ENCODE measurements around the gene KDM1A.

KDM1A gene

GRCh38 chr1:23069149-23069548 lies 49.9 kb downstream of the KDM1A start:
- H3K36me3 ChIP-seq (ENCODE audit: insufficient read depth, low read length) = peaks cover 49% of the 10 kb centered on the region
- H3K9ac ChIP-seq (ENCODE audit: low read depth, low read length) = no peak overlapping the region
- no peaks in the 10 kb centered on the region for H3K4me1 ChIP-seq (ENCODE audit: insufficient read depth, low read length)
- no peaks in the 10 kb centered on the region for H3K9me3 ChIP-seq (ENCODE audit: control insufficient read depth, insufficient read depth, low read length)

DNA sequence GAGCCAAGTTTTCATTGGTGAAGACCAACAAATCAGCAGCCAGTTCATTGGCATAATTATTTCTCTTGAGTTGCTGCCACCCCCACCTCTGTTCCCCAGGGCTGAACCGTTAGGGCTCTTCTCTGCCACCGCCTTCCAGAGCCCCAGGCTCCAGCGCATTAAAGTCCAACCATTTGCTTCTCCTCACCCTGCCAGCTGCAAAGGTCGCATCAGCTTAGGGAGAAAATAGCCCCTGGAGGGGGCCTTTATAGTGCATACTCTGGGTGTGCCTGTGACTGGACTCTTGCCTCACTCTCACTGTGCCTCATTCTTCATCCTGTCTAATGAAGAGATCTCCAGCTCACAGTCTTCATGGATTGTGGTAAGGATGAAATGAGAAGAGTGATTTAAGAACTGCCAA lies 50.4 kb downstream of the KDM1A start:
- H3K36me3 ChIP-seq (ENCODE audit: insufficient read depth, low read length) = peaks cover 44% of the 10 kb centered on the region
- no peaks in the 10 kb centered on the region for H3K4me1 ChIP-seq (ENCODE audit: insufficient read depth, low read length)
- H3K9me3 ChIP-seq (ENCODE audit: control insufficient read depth, insufficient read depth, low read length) = no peaks in the 10 kb centered on the region
- no peak overlapping the region for H3K9ac ChIP-seq (ENCODE audit: low read depth, low read length)

GRCh38 chr1:23074012-23074411 lies 54.7 kb downstream of the KDM1A start:
- no peaks in the 10 kb centered on the region for H3K4me1 ChIP-seq (ENCODE audit: insufficient read depth, low read length)
- peaks cover 45% of the 10 kb centered on the region for H3K36me3 ChIP-seq (ENCODE audit: insufficient read depth, low read length)

GRCh38 chr1:23079025-23079424 lies 59.8 kb downstream of the KDM1A start:
- H3K36me3 ChIP-seq (ENCODE audit: insufficient read depth, low read length) = peaks cover 33% of the 10 kb centered on the region

More at GRCh38 chr1:23074012-23074411, 54.7 kb downstream of the KDM1A start:
- Histone ChIP-seq H3K9ac (ENCODE audit: low read depth, low read length) (no peak overlapping the region), H3K9me3 (ENCODE audit: control insufficient read depth, insufficient read depth, low read length) (no peaks in the 10 kb centered on the region)

GRCh38 chr1:23080885-23081284 lies 61.6 kb downstream of the KDM1A start:
- Histone ChIP-seq H3K4me1 (ENCODE audit: insufficient read depth, low read length) (no peaks in the 10 kb centered on the region), H3K36me3 (ENCODE audit: insufficient read depth, low read length) (peaks cover 37% of the 10 kb centered on the region), H3K9me3 (ENCODE audit: control insufficient read depth, insufficient read depth, low read length) (no peaks in the 10 kb centered on the region), H3K9ac (ENCODE audit: low read depth, low read length) (no peak overlapping the region)

More at GRCh38 chr1:23079025-23079424, 59.8 kb downstream of the KDM1A start:
- no peak overlapping the region for H3K9ac ChIP-seq (ENCODE audit: low read depth, low read length)
- H3K4me1 ChIP-seq (ENCODE audit: insufficient read depth, low read length) = no peaks in the 10 kb centered on the region
- no peaks in the 10 kb centered on the region for H3K9me3 ChIP-seq (ENCODE audit: control insufficient read depth, insufficient read depth, low read length)

GRCh38 chr1:23081376-23081775 lies 62.1 kb downstream of the KDM1A start:
- Histone ChIP-seq H3K9ac (ENCODE audit: low read depth, low read length) (no peak overlapping the region), H3K9me3 (ENCODE audit: control insufficient read depth, insufficient read depth, low read length) (no peaks in the 10 kb centered on the region), H3K4me1 (ENCODE audit: insufficient read depth, low read length) (no peaks in the 10 kb centered on the region), H3K36me3 (ENCODE audit: insufficient read depth, low read length) (peaks cover 37% of the 10 kb centered on the region)

GRCh38 chr1:23083714-23084480 lies 64.6 kb downstream of the KDM1A start:
- no peaks in the 10 kb centered on the region for H3K9me3 ChIP-seq (ENCODE audit: control insufficient read depth, insufficient read depth, low read length)
- H3K36me3 ChIP-seq (ENCODE audit: insufficient read depth, low read length) = peaks cover 39% of the 10 kb centered on the region
- no peaks in the 10 kb centered on the region for H3K4me1 ChIP-seq (ENCODE audit: insufficient read depth, low read length)
- no peak overlapping the region for H3K9ac ChIP-seq (ENCODE audit: low read depth, low read length)

DNA sequence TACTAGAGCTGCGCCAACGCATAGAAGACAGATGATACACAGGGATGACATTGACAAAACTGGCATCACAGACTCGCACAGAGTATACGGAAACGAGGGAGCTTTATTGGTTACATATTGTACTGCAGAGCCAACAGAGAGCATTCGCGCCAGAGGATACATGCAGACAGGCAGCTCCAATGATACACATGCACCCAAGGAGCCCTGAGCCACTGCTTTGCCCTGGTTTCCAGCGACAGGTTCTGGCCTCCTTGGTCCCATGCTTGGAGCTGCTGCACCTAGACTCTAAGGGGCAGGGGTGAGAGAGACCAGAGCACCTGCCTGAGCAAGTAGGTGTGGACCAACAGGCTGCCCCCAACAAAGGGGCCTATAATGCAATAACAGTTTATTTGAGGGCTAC lies 65.6 kb downstream of the KDM1A start:
- H3K9ac ChIP-seq (ENCODE audit: low read depth, low read length) = no peak overlapping the region
- H3K36me3 ChIP-seq (ENCODE audit: insufficient read depth, low read length) = peaks cover 34% of the 10 kb centered on the region
- H3K4me1 ChIP-seq (ENCODE audit: insufficient read depth, low read length) = no peaks in the 10 kb centered on the region
- no peaks in the 10 kb centered on the region for H3K9me3 ChIP-seq (ENCODE audit: control insufficient read depth, insufficient read depth, low read length)

- Histone ChIP-seq H3K4me1 (ENCODE audit: insufficient read depth, low read length) (no peaks in the 10 kb centered on the region), H3K36me3 (ENCODE audit: insufficient read depth, low read length) (peaks cover 30% of the 10 kb centered on the region), H3K9ac (ENCODE audit: low read depth, low read length) (no peak overlapping the region), H3K9me3 (ENCODE audit: control insufficient read depth, insufficient read depth, low read length) (no peaks in the 10 kb centered on the region)
These were observed 66.4 kb downstream of the KDM1A start for GRCh38 chr1:23085696-23086095.

DNA sequence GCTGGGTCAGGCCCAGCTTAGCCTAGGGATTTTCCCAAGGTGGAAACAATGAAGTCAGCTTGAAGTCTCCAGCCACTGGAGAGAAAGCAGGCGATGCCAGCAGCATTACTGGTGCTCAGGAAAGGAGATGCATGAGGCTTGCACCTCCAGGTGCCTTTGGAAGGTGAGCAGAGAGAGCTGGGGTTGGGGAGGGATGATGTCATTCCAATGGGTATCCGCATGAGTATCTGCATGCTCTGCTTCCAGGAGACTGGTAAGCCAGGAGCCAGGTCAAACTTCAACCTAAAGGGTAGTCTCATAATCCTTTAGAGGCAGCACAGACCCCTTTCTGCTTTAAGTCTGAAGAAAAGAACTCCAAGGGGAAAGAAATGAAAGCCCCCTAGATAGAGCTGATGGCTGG lies 68.8 kb downstream of the KDM1A start:
- H3K4me1 ChIP-seq (ENCODE audit: insufficient read depth, low read length) = no peaks in the 10 kb centered on the region
- H3K36me3 ChIP-seq (ENCODE audit: insufficient read depth, low read length) = peaks cover 27% of the 10 kb centered on the region
- no peaks in the 10 kb centered on the region for H3K9me3 ChIP-seq (ENCODE audit: control insufficient read depth, insufficient read depth, low read length)
- no peak overlapping the region for H3K9ac ChIP-seq (ENCODE audit: low read depth, low read length)

DNA sequence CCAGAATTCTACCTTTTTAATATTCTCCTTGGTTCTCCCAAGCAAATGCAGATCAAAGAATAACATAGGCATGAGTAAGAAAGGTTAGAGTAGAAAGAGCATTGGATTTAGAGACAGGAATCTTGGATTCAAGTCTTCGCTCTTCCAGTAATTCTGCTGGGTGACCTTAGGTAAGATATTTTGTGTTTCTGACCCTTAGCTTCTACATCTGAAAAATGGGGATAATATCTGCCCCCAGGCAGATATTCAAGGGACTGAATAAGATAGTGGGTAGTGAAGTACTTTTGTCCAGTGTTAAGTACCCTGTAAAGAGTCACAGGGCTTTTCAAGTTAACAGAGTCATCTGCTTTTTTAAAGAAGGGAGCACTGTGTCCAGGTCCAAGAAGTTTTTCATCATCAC lies 70.8 kb downstream of the KDM1A start:
- H3K9ac ChIP-seq (ENCODE audit: low read depth, low read length) = no peak overlapping the region
- H3K9me3 ChIP-seq (ENCODE audit: control insufficient read depth, insufficient read depth, low read length) = no peaks in the 10 kb centered on the region
- no peaks in the 10 kb centered on the region for H3K4me1 ChIP-seq (ENCODE audit: insufficient read depth, low read length)
- peaks cover 27% of the 10 kb centered on the region for H3K36me3 ChIP-seq (ENCODE audit: insufficient read depth, low read length)

DNA sequence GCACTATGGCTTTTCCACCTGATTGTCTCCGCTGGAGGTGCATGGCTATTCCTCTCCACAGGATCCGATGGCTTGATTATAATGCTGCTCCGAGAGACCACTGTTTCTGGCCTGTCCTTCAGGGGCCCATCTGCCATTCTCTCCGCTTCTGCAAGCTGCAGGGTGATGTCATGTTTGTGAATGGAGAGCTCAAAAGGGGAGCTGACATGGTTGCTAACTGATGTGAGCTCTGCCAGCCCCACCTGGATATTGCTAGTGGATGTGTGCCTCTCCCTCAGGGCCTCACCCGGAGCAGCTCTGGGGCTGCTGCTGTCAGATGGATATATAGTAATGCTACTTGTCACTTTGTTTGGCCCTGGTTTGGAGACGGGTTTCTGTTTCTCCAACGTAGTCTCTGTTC lies 72.3 kb downstream of the KDM1A start:
- Histone ChIP-seq H3K4me1 (ENCODE audit: insufficient read depth, low read length) (no peaks in the 10 kb centered on the region), H3K9ac (ENCODE audit: low read depth, low read length) (no peak overlapping the region), H3K36me3 (ENCODE audit: insufficient read depth, low read length) (peaks cover 26% of the 10 kb centered on the region), H3K9me3 (ENCODE audit: control insufficient read depth, insufficient read depth, low read length) (no peaks in the 10 kb centered on the region)

DNA sequence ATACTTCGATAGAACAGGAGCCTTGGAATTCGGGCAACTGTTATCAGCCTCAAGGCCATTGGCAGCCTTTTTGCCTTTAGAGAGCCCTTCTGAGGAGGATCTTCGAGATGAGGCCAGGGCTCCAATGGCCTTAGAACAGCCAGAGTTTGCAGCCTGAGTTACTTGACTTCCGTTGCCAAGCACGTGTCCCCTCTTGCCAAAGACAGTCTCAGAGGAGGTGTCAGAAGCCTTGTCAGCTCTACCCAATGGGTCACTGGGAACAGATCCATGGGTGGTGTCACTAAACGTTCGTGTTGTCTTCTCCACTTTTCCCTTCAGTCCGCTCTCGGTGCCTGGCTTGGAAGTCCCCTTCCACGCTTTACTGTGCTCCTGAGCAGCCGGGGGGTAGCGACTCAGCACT lies 73.2 kb downstream of the KDM1A start:
- Histone ChIP-seq H3K9ac (ENCODE audit: low read depth, low read length) (no peak overlapping the region), H3K9me3 (ENCODE audit: control insufficient read depth, insufficient read depth, low read length) (no peaks in the 10 kb centered on the region), H3K4me1 (ENCODE audit: insufficient read depth, low read length) (no peaks in the 10 kb centered on the region), H3K36me3 (ENCODE audit: insufficient read depth, low read length) (peaks cover 18% of the 10 kb centered on the region)

GRCh38 chr1:23097316-23097715 lies 78.0 kb downstream of the KDM1A start:
- H3K36me3 ChIP-seq (ENCODE audit: insufficient read depth, low read length) = peaks cover 4% of the 10 kb centered on the region; the same call in 1 of the 2 replicates
- peaks cover 31% of the 10 kb centered on the region for H3K4me1 ChIP-seq (ENCODE audit: insufficient read depth, low read length)
- H3K9me3 ChIP-seq (ENCODE audit: control insufficient read depth, insufficient read depth, low read length) = no peaks in the 10 kb centered on the region
- no peak overlapping the region for H3K9ac ChIP-seq (ENCODE audit: low read depth, low read length)

DNA sequence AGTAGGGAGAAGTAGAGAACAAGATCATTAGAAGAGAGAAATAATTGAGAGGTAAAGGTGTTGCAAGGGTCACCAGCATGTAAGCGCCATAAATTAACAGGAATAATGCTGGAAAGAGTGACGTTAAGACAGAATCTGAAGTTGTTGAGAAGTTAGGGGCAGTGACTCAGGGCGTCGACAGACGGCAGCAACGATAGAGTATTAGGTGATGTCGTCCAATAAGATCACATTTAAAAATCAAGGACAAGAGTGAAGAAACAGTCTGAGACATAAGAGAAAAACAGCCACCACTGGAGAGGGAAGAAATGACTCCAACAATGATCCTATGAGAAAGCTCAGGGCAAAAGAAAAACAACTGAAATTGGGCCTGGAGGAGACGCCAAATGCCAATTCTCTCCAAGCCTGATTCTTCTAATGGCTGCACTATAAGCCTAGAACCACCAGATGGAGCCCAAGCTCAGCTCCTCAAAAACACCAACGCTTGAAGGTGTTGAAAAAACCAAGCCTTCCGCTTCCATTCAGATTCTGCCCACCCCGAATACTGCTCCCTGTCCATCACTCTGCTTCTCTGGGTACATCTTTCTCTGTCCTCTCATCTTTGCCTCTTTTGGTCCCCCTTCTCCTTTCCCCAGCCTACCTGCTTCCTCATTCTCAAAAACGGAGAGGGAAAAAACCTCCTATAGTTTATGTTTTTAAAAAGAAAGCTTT lies 79.3 kb downstream of the KDM1A start:
- peaks cover 2% of the 10 kb centered on the region; the same call in 1 of the 2 replicates for H3K36me3 ChIP-seq (ENCODE audit: insufficient read depth, low read length)
- H3K4me1 ChIP-seq (ENCODE audit: insufficient read depth, low read length) = peaks cover 41% of the 10 kb centered on the region

More for the DNA sequence above, 79.3 kb downstream of the KDM1A start:
- no peaks in the 10 kb centered on the region for H3K9me3 ChIP-seq (ENCODE audit: control insufficient read depth, insufficient read depth, low read length)
- no peak overlapping the region for H3K9ac ChIP-seq (ENCODE audit: low read depth, low read length)

Data from ES-I3 (cell line).